HEK293 (cell line): ENCODE data around the gene TRAFD1.

Experiments
- CTCF ChIP-seq: fragments of 450-650 bp; formaldehyde crosslinking; IDR thresholded peaks from 2 replicates; pipeline ENCODE4 v1.5.1; 2016; ENCODE audit warnings: missing biosample characterization, missing genetic modification characterization
- ZBTB48 ChIP-seq: fragments of 450-650 bp; formaldehyde crosslinking; IDR thresholded peaks from 2 replicates; pipeline ENCODE4 v1.5.1; 2016; ENCODE audit warnings: missing biosample characterization, missing genetic modification characterization

GRCh38 chr12:112125250-112125999, at the start of gene TRAFD1:
- TF ChIP-seq CTCF (tag by site-specific recombination) (peak; percentile 27), ZBTB48 (tag by site-specific recombination) (peak; percentile 85)
